Gastroesophageal sphincter (tissue), 4 donors: ENCODE data around the gene ZDHHC21. TPM values are rescaled to one million over a fixed set of nuclear protein-coding genes. Genes with fewer than 3 reads are reported as not detected.
A peak's percentile ranks its signal among the peaks of the same experiment; 100 is the strongest.

Experiments used
- ATAC-seq: fragments of 150-250 bp; one replicate; pipeline ENCODE4 v1.9.1; 2016; ENCODE audit warnings: mild to moderate bottlenecking, moderate library complexity
- H3K27ac ChIP-seq, 4 donors: fragments of 200-600 bp; sonication (generic) in 3 of 4; 1 replicate in 3 of 4; 2 replicates in 1 of 4; pipeline ENCODE4 v1.5.1; 2016 to 2019
- H3K27me3 ChIP-seq: fragments of 200-600 bp; sonication (generic); one replicate; pipeline ENCODE4 v1.5.1; 2019
- H3K36me3 ChIP-seq, 2 donors: fragments of 200-600 bp; sonication (generic); one replicate each; pipeline ENCODE4 v1.5.1; 2019; ENCODE audit warnings: control low read depth in 1 of 2
- H3K4me1 ChIP-seq, 3 donors: fragments of 200-600 bp; sonication (generic); 1 replicate in 2 of 3; 2 replicates in 1 of 3; pipeline ENCODE4 v1.5.1; 2016 to 2019; ENCODE audit warnings: control low read depth in 2 of 3
- H3K4me3 ChIP-seq, 2 donors: fragments of 200-600 bp; sonication (generic); one replicate each; pipeline ENCODE4 v1.5.1; 2019; ENCODE audit warnings: mild to moderate bottlenecking in 1 of 2, moderate library complexity in 1 of 2
- H3K9me3 ChIP-seq, 3 donors: fragments of 200-600 bp; sonication (generic); one replicate each; pipeline ENCODE4 v1.5.1; 2017 to 2019; ENCODE audit warnings: control low read depth in 2 of 3
- CTCF ChIP-seq, 4 experiments: fragments of 200-600 bp in 2 of 4; fragments of 450-650 bp in 2 of 4; sonication (generic) in 1 of 4; IDR thresholded peaks; one replicate each; pipeline ENCODE4 v1.5.1; 2017 to 2019; ENCODE audit warnings: antibody characterized with exemption in 4 of 4, mild to moderate bottlenecking in 2 of 4, moderate library complexity in 2 of 4
- EP300 ChIP-seq: sonication (generic); formaldehyde crosslinking; IDR thresholded peaks from one replicate; pipeline ENCODE4 v1.6.1; 2017; ENCODE audit warnings: antibody characterized with exemption, mild to moderate bottlenecking
- POLR2A ChIP-seq, 2 donors: fragments of 450-650 bp; IDR thresholded peaks; one replicate each; pipeline ENCODE4 v1.6.1; 2017; ENCODE audit warnings: antibody characterized with exemption in 2 of 2, mild to moderate bottlenecking in 2 of 2, moderate library complexity in 1 of 2
- POLR2AphosphoS5 ChIP-seq: sonication (generic); formaldehyde crosslinking; IDR thresholded peaks from one replicate; pipeline ENCODE4 v1.6.1; 2017; ENCODE audit warnings: antibody characterized with exemption
- WGBS, 2 donors: methylation state at CpG; one replicate each; pipeline ENCODE4 v1.1.5; 2018; ENCODE audit warnings: low coverage in 1 of 2; 5-methylcytosine and 5-hydroxymethylcytosine counted together
- total RNA-seq, 4 donors: library from RNA; depleted of rRNA; stranded (reverse); fragments of >200 nt; gene quantifications; one replicate each; pipeline ENCODE4 v1.1.0, GENCODE V29; 2016

The ZDHHC21 gene
- total RNA-seq, 4 donors from 2014 or later: 7.8 to 15.1 (median 10.8) TPM

DNA sequence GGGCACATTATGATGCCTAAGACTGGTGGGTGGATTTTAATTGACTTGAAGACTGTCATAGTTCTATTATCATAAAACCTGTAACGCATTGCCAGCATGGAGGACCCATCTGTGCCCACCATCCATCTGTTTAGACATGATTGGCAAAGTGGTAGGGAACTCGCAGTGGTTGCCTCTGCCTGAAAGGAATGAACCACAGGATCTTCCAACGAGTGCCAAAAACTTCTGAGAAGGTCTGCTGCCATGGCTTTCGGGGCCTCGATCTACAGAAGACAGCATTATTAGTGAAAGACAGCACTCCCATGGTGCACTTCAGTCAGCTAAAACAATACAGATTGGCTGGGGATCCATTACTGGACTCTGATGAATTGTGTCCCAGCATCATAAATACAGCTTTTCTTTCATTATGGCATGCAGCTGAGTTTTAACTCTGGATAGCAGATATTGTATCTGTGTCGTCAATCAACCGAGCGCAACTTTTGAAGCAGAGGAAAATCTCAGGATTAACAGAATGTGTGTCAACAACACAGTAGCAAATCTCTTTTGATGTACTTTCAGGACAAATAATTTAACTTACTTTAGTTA, 74.3 kb downstream of the ZDHHC21 start:
- ATAC-seq: no peak
- Histone ChIP-seq H3K36me3 (peaks cover 0 to 9% of the 10 kb centered on the region in 2 donors), H3K27me3 (no peaks in the 10 kb centered on the region), H3K27ac (no peak overlapping the region), H3K4me1 (no peaks in the 10 kb centered on the region), H3K9me3 (no peaks in the 10 kb centered on the region), H3K4me3 (no peak overlapping the region)
- TF ChIP-seq EP300 (no peak), CTCF (IDR thresholded peaks at IDR 0.05) (no peak), POLR2A (IDR thresholded peaks at IDR 0.05) (no peak), POLR2AphosphoS5 (no peak)
- WGBS, 2 donors: 70 to 97% methylated on average over 5 to 8 of the region's 8 CpGs

DNA sequence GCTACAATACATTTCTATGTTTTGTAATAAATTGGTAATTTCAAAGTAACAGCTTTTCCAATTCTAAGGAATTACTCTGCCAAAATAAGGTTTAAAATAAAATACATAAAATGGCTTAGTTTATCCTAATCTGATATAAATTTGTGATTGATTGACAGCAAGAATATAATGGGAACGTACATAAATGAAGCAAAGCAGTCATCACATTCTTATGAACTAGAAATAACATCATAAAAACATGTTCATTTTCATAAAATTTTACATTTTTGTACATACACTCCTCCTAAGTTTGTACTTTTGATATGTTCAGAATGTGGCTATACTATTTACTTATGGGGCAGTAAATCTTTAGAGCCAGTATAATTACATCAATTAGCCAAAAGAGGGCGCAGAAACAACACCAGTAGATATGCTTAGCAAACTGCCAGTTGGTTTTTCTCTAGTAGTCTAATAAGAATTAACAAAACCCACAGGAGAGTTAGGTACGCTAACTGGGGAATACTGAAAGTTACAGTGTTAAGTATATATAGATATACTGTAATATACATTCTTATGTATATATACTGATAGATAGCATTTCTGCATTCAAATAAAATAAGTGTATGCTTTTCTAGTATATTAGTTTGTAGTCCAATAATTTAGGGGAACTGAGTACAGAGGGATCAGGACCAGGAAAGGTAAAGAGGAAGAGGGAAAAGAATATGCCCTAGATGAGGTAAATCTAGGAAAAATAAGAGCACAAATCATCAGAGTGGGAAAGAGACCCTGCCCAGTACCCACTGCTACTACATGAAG, 76.8 kb downstream of the ZDHHC21 start:
- peaks cover 0 to 9% of the 10 kb centered on the region in 2 donors for H3K36me3 ChIP-seq
- no peaks in the 10 kb centered on the region for H3K4me1 ChIP-seq
- TF ChIP-seq CTCF (IDR thresholded peaks at IDR 0.05) (peak; percentile 26 to 61 (median 44)), POLR2A (IDR thresholded peaks at IDR 0.05) (no peak)
- H3K9me3 ChIP-seq: no peaks in the 10 kb centered on the region
- WGBS, 2 donors: 39 to 44% methylated on average over 3 of the region's 3 CpGs
- H3K4me3 ChIP-seq: no peak overlapping the region
- no peak overlapping the region for H3K27ac ChIP-seq
- no peak for ATAC-seq
- no peaks in the 10 kb centered on the region for H3K27me3 ChIP-seq

DNA sequence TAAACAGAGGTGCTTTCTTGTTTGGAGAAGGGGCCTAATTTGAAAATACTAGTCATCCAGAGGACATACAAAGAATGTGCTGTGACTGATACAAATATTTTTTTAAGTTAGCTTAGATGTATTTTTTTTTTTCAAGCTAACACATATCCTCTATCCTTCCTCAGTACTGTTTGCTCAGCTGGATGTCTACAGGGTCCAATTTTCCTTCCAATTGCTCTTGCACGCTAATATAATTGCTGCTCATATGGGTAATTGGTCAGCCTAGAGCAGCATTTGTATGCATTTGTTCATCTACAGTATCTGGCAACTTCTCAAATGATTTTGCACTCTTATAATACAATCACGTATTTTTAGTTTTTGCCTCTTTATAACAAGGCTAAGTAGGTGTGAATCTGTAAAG, 84.7 kb downstream of the ZDHHC21 start:
- H3K27me3 ChIP-seq: no peaks in the 10 kb centered on the region
- TF ChIP-seq POLR2A (IDR thresholded peaks at IDR 0.05) (no peak), EP300 (no peak), CTCF (IDR thresholded peaks at IDR 0.05) (no peak), POLR2AphosphoS5 (no peak)
- 94 to 100% methylated on average over 1 to 2 of the region's 2 CpGs for WGBS, 2 donors
- H3K4me3 ChIP-seq: no peak overlapping the region
- no peak overlapping the region for H3K27ac ChIP-seq
- no peaks in the 10 kb centered on the region for H3K9me3 ChIP-seq
- peaks cover 0 to 6% of the 10 kb centered on the region in 2 donors for H3K36me3 ChIP-seq
- no peak for ATAC-seq
- H3K4me1 ChIP-seq: no peaks in the 10 kb centered on the region

DNA sequence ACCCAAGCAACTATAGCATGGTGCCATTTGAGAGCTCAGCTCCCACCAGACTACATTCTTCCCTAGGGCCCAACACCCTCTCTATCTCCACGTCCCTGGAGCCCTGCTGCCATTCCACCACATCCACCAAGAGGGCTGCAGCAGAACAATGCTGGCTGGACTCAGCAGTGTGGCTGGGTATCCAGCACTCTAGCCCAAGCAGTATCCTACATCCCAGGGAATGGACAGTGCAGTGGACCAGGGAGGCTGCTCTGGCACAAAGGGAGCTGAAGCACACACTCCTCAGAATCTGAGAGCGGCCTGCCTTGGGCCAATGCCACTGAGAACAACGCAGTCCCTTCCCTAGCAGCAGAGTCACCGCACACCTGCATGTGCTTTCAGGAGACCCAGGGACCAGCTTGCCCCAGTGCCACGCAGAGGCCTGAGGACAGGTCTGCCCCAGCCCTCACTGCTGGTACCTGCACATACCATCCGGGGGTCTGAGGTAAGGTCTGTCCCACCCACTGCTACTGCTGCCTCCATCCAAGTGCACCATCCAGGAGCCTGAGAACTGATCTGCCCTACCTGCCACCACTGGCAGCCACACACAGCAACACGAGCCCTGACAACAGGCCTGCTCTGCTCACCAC, 95.9 kb downstream of the ZDHHC21 start:
- ATAC-seq: no peak
- Histone ChIP-seq H3K36me3 (peaks cover 0 to 20% of the 10 kb centered on the region in 2 donors), H3K4me3 (no peak overlapping the region), H3K9me3 (peaks cover 0 to 14% (median 0%) of the 10 kb centered on the region in 3 donors), H3K4me1 (no peaks in the 10 kb centered on the region), H3K27me3 (no peaks in the 10 kb centered on the region), H3K27ac (no peak overlapping the region)
- 100% methylated on average over 1 of the region's 7 CpGs; no CpG with 5 or more reads in 1 of the 2 donors for WGBS, 2 donors
- no peak for TF ChIP-seq EP300
- no peak for TF ChIP-seq POLR2A (IDR thresholded peaks at IDR 0.05)
- no peak for TF ChIP-seq CTCF (IDR thresholded peaks at IDR 0.05)
- no peak for TF ChIP-seq POLR2AphosphoS5
